CD4-positive, alpha-beta T cell (primary cell): ENCODE results near the gene SLC27A5. TPM values are rescaled to one million over a fixed set of nuclear protein-coding genes. Genes with fewer than 3 reads are reported as not detected.

Source experiments
- ATAC-seq: fragments of 200-7000 bp; cut with Tn5 transposase; one replicate; pipeline ENCODE4 v1.10.0; 2022; ENCODE audit warnings: mild to moderate bottlenecking; ENCODE audit not compliant: poor library complexity
- CTCF ChIA-PET: fragments of 350-600 bp; sonication (Branson Sonifier 250); formaldehyde crosslinking; loops from one replicate; lab custom pipeline; 2021; ENCODE audit warnings: antibody characterized with exemption, inconsistent platforms; lab: Charles Lee
- POLR2A ChIA-PET: fragments of 350-600 bp; sonication (Branson Sonifier 250); formaldehyde crosslinking; loops from one replicate; lab custom pipeline; 2021; ENCODE audit warnings: antibody characterized with exemption, inconsistent platforms; lab: Charles Lee
- DNase-seq, 14 experiments: peaks; one replicate each; pipeline ENCODE4 v3.0.0-alpha.2; 2013 to 2020; ENCODE audit warnings: mixed read lengths in 2 of 14
- H3K27ac ChIP-seq, 2 donors: one replicate each; pipeline versions ENCODE4 v1.5.1 to v1.7.0; 2013; ENCODE audit warnings: low read length in 2 of 2, low read depth in 1 of 2, mild to moderate bottlenecking in 1 of 2
- H3K27me3 ChIP-seq, 2 experiments: 1 replicate in 1 of 2; 2 replicates in 1 of 2; pipeline versions ENCODE4 v1.6.1 to v1.7.0; 2013; ENCODE audit warnings: low read length in 2 of 2, control low read depth in 1 of 2, mild to moderate bottlenecking in 1 of 2, moderate library complexity in 1 of 2; ENCODE audit not compliant: insufficient read depth in 2 of 2, control insufficient read depth in 1 of 2
- H3K36me3 ChIP-seq: one replicate; pipeline ENCODE4 v1.6.1; 2013; ENCODE audit warnings: low read length, control low read depth; ENCODE audit not compliant: insufficient read depth
- H3K4me1 ChIP-seq: one replicate; pipeline ENCODE4 v1.6.1; 2013; ENCODE audit warnings: low read length, control low read depth; ENCODE audit not compliant: insufficient read depth
- H3K4me3 ChIP-seq: one replicate; pipeline ENCODE4 v1.5.1; 2013; ENCODE audit warnings: mild to moderate bottlenecking, low read length, moderate library complexity
- H3K9me3 ChIP-seq, 2 experiments: 1 replicate in 1 of 2; 2 replicates in 1 of 2; pipeline versions ENCODE4 v1.6.1 to v1.7.0; 2013; ENCODE audit warnings: low read length in 2 of 2, mild to moderate bottlenecking in 2 of 2, control low read depth in 1 of 2, moderate library complexity in 1 of 2; ENCODE audit not compliant: control insufficient read depth in 1 of 2, insufficient read depth in 1 of 2
- H3K27ac Mint-ChIP-seq: one replicate; pipeline ENCODE4 v1.8.0; 2020; ENCODE audit warnings: mixed read lengths
- H3K27me3 Mint-ChIP-seq: one replicate; pipeline ENCODE4 v1.8.0; 2021; ENCODE audit warnings: mixed read lengths
- H3K36me3 Mint-ChIP-seq: one replicate; pipeline ENCODE4 v1.8.0; 2021; ENCODE audit warnings: low read depth, mixed read lengths
- H3K4me1 Mint-ChIP-seq: one replicate; pipeline ENCODE4 v1.8.0; 2021; ENCODE audit warnings: low read depth, mixed read lengths
- H3K4me3 Mint-ChIP-seq: one replicate; pipeline ENCODE4 v1.8.0; 2020; ENCODE audit warnings: mild to moderate bottlenecking, mixed read lengths
- H3K9me3 Mint-ChIP-seq: one replicate; pipeline ENCODE4 v1.8.0; 2020; ENCODE audit warnings: mixed read lengths
- intact Hi-C, 2 experiments: fragments of 100-400 bp; cut with DNase I in 1 of 2; cut with micrococcal nuclease in 1 of 2; formaldehyde crosslinking; loops; one replicate each; pipeline versions ENCODE4 v1.15.1 to v1.9.0; 2023 to 2025; cut with DNase I, micrococcal nuclease
- total RNA-seq, 174 experiments: library from RNA in 2 of 174; stranded (reverse) in 2 of 174; gene quantifications; one replicate each; pipeline ENCODE4 v1.2.3 and lab custom pipeline; 2021 to 2026
- TF ChIP-seq, protein P1 (sequence below): fragments of 200-600 bp; IDR thresholded peaks from one replicate; pipeline ENCODE4 v1.8.0; 2022; ENCODE audit warnings: antibody characterized with exemption, mild to moderate bottlenecking

SLC27A5 gene
- total RNA-seq, 2 experiments from 2014 or later = 3.5 to 4.8 TPM

DNA sequence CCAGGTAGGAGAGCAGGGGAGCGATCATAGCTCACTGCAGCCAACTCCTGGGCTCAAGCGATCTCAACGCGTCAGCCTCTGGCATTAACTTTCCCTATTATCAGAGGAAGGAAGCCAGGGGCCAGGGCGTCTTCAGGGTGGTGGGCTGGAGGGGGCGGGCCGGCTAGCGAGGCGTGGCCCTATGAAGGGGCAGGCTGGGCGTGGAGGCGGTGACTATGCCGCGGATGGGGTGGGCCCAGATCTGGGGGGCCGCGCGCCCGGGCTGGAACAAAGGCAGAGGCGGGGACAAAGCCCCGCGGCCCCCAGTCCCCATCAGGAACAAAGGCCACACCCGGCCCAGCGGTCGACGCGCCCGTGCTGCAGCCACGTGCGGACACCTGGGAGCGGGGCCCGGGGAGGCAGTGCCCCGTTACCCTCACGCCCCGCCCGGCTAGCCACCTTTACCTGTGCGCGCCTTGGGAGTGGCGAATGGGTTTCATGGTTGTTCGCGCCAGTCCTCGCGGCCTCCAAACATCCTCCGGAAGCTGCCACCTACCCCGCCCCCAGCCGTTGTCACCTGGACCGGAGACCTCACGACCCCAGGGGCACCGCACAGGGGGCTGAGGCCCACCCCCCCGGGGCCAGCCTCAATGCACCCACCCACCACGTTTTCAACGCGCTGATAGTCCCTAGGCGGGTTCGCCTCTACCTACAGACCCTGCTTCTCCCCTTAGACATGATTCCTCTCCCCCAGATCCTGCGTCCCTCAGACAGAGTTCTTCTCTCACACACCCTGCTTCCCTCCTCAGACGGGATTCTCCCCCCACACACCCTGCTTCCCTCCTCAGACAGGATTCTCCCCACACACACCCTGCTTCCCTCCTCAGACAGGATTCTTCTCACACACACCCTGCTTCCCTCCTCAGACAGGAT, 26.7 kb upstream of the SLC27A5 start:
- ATAC-seq = peak; percentile 76
- peak in 8 of 14 experiments; percentile 32 to 64 (median 54) for DNase-seq
- Histone ChIP-seq H3K9me3 (peaks cover 0 to 3% of the 10 kb centered on the region in 2 experiments), H3K27ac (no peak overlapping the region), H3K36me3 (no peaks in the 10 kb centered on the region), H3K27me3 (peaks cover 5 to 13% of the 10 kb centered on the region in 2 experiments), H3K4me3 (peak overlapping the region; percentile 47), H3K4me1 (peaks cover 19% of the 10 kb centered on the region)
- Mint-ChIP-seq H3K27ac (peak overlapping the region; percentile 63), H3K4me1 (peaks cover 20% of the 10 kb centered on the region), H3K9me3 (no peaks in the 10 kb centered on the region), H3K4me3 (peak overlapping the region; percentile 74), H3K36me3 (no peaks in the 10 kb centered on the region), H3K27me3 (no peaks in the 10 kb centered on the region)
- TF ChIP-seq, protein P1, sequence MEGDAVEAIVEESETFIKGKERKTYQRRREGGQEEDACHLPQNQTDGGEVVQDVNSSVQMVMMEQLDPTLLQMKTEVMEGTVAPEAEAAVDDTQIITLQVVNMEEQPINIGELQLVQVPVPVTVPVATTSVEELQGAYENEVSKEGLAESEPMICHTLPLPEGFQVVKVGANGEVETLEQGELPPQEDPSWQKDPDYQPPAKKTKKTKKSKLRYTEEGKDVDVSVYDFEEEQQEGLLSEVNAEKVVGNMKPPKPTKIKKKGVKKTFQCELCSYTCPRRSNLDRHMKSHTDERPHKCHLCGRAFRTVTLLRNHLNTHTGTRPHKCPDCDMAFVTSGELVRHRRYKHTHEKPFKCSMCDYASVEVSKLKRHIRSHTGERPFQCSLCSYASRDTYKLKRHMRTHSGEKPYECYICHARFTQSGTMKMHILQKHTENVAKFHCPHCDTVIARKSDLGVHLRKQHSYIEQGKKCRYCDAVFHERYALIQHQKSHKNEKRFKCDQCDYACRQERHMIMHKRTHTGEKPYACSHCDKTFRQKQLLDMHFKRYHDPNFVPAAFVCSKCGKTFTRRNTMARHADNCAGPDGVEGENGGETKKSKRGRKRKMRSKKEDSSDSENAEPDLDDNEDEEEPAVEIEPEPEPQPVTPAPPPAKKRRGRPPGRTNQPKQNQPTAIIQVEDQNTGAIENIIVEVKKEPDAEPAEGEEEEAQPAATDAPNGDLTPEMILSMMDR = no peak
- CTCF ChIA-PET = no interaction called here
- intact Hi-C loops = no loop called here
- POLR2A ChIA-PET = interaction anchor here (0.6 to 1.9 kb wide), 3 partner anchors 16 to 20 kb away, joined by 3 to 16 read pairs (median 5); partner anchors contain the start of genes CHMP2A and ZBTB45

DNA sequence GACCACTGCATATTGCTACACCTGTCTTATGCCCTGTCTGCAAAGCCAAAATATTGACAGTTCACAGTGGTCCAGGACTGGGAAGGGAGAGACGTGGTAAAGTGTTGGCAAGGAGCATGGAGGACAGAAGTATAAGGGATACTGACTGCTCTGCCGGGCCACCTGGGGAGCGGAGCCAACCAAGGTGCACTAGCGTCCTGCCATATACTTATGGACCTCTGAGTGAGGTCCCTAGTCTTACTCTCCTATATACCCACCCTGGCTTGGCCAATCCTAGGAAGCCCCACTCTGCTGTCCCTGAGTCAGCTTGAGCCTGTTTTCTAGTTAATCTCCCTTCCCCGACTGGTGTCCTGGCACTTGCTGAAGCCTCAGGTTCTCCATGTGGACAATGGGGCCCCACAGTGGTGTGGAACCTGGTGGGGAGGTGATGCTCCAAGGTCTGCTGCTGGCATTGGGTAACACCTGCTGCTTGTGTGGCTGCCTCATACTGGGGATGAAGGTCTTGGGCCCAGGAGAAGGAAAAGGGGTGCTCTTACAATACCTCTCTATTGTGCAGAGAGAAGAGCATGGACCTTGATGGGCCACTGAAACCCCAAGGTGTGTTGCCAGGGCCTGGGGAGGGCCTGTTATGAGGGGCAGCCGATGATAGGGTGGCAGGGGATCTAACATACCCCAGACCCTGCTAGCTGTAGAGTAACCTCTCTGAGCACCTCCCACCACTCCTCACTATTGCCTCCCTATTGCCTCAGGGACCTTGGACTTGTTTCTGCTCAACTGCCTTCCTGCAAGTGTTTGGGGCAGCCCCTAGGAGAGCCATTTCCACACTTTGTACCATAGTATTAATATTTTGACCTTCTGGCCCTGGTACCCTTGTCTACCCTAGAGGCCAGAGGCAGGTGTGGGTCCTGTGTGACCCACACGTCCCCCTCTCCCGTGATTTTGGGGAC, 25.3 kb upstream of the SLC27A5 start:
- no peak for DNase-seq
- POLR2A ChIA-PET = interaction anchor here (1.5 to 1.9 kb wide), 2 partner anchors 17 to 18 kb away, joined by 5 to 16 read pairs; partner anchors contain the start of genes CHMP2A and ZBTB45

More for the DNA sequence above, 25.3 kb upstream of the SLC27A5 start:
- intact Hi-C loops = loop anchor here in 1 of 2 experiments (2.0 kb wide), 1 partner anchor 16 kb away; no protein-coding TSS in a partner anchor
- Mint-ChIP-seq H3K36me3 (no peaks in the 10 kb centered on the region), H3K4me3 (peak overlapping the region; percentile 7), H3K27me3 (no peaks in the 10 kb centered on the region), H3K4me1 (peaks cover 15% of the 10 kb centered on the region), H3K27ac (no peak overlapping the region), H3K9me3 (no peaks in the 10 kb centered on the region)
- ATAC-seq = no peak
- H3K4me3 ChIP-seq = no peak overlapping the region
- TF ChIP-seq, protein P1 = no peak
- no peaks in the 10 kb centered on the region for H3K36me3 ChIP-seq
- peaks cover 16% of the 10 kb centered on the region for H3K4me1 ChIP-seq
- H3K27me3 ChIP-seq = peaks cover 5 to 13% of the 10 kb centered on the region in 2 experiments
- peaks cover 0 to 3% of the 10 kb centered on the region in 2 experiments for H3K9me3 ChIP-seq
- CTCF ChIA-PET = no interaction called here
- H3K27ac ChIP-seq = no peak overlapping the region
